Measurements from ENCODE around the gene SLC9A8. TPM values are rescaled to one million over a fixed set of nuclear protein-coding genes. Genes with fewer than 3 reads are reported as not detected.
A peak's percentile ranks its signal among the peaks of the same experiment; 100 is the strongest.

SLC9A8 gene
- total and polyA plus RNA-seq, 9 of the 15 experiments (the other 6 are each of a cell fraction or from before 2014, with no cell fraction given) = 0.56 to 9.7 (median 5.0) TPM

DNA sequence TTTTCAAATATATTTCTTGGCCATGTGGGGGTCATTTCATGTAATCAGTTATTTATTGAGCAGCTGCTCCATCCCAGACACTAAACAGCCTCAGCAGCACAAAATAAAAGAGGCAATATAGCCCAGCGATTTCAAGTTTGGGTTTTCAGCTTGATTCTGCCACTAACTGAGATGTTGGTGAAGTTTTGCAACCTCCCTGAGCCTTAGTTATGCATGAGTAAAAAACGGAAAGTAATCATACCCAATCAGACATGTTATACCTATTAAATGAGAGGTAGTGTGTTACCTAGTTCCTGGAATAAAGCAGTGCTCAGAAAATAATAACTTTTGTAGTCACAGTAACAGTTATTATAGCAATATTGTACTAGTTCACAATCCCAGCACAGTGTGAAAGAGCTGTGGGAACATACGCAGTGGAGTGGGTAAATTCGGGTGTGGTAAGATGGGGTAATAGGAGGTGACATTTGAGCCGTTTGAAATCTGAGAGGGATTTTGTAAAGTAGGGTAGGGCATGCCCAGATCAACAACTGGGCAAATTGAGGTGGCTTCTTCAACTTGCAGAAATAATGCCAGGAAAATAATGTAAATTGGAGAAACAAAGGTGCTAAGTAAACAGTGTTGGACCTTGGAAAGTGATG lies 1.5 kb downstream of the SLC9A8 start:
- H2AFZ ChIP-seq (ENCODE audit: low read depth, low read length) = no peak overlapping the region
- ATAC-seq = no peak
- in situ Hi-C loops (cut with MboI) = no loop called here
- no peaks in the 10 kb centered on the region for H3K27me3 ChIP-seq (ENCODE audit: control insufficient read depth in 2 of 2, insufficient read depth in 2 of 2, low read length in 2 of 2)
- no peaks in the 10 kb centered on the region for H4K20me1 ChIP-seq (replicated peaks; ENCODE audit: control insufficient read depth, insufficient read depth, low read length)
- intact Hi-C loops (cut with micrococcal nuclease) = loop anchor here (5.0 to 10.0 kb wide), 3 partner anchors 47 to 202 kb away; partner anchors contain the start of gene B4GALT5
- TF ChIP-seq, protein P1, sequence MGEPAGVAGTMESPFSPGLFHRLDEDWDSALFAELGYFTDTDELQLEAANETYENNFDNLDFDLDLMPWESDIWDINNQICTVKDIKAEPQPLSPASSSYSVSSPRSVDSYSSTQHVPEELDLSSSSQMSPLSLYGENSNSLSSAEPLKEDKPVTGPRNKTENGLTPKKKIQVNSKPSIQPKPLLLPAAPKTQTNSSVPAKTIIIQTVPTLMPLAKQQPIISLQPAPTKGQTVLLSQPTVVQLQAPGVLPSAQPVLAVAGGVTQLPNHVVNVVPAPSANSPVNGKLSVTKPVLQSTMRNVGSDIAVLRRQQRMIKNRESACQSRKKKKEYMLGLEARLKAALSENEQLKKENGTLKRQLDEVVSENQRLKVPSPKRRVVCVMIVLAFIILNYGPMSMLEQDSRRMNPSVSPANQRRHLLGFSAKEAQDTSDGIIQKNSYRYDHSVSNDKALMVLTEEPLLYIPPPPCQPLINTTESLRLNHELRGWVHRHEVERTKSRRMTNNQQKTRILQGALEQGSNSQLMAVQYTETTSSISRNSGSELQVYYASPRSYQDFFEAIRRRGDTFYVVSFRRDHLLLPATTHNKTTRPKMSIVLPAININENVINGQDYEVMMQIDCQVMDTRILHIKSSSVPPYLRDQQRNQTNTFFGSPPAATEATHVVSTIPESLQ (CRISPR knock-in tag; IDR thresholded peaks at IDR 0.05) = 0 out of 2 replicates have a peak, but pooled peaks have one; percentile 21
- TF ChIP-seq RBBP5 (IDR thresholded peaks at IDR 0.05; ENCODE audit: borderline replicate concordance, insufficient read depth, low read length, poor library complexity, severe bottlenecking) (no peak), BACH1 (tag; IDR thresholded peaks at IDR 0.05) (no peak), ZNF134 (CRISPR knock-in tag; conservative IDR thresholded peaks at IDR 0.05) (0 out of 2 replicates have a peak, but pooled peaks have one; percentile 47), ZNF282 (CRISPR knock-in tag; IDR thresholded peaks at IDR 0.05) (no peak), KLF13 (tag; IDR thresholded peaks at IDR 0.05; ENCODE audit: borderline replicate concordance, low read depth) (no peak)
- POLR2A ChIA-PET = interaction anchor here (0.6 to 3.7 kb wide), 3 partner anchors 11 to 24 kb away, joined by 3 to 13 read pairs (median 7); no protein-coding TSS in a partner anchor
- H3K9me1 ChIP-seq (ENCODE audit: control insufficient read depth, insufficient read depth, low read length) = no peaks in the 10 kb centered on the region
- peaks cover 38% of the 10 kb centered on the region for H3K36me3 ChIP-seq (ENCODE audit: control insufficient read depth, insufficient read depth, low read length)
- WGBS (ENCODE audit: insufficient coverage, low coverage, missing lambda C conversion rate) = 39% methylated on average over 5 of the region's 5 CpGs
- H3K79me2 ChIP-seq (ENCODE audit: control insufficient read depth, insufficient read depth, low read length) = peaks cover 18% of the 10 kb centered on the region
- peak overlapping the region; percentile 65 for H3K4me3 ChIP-seq
- FAIRE-seq = no peak
- H3K9me3 ChIP-seq (replicated peaks; ENCODE audit: control insufficient read depth, insufficient read depth, low read depth, low read length) = no peaks in the 10 kb centered on the region
- peak overlapping the region; percentile 89 for H3K4me2 ChIP-seq (ENCODE audit: insufficient read depth, low read length)
- BruUV-seq (replicated peaks) = TSS peak; percentile 54
- H3K27ac ChIP-seq (ENCODE audit: extremely low read depth, low read depth, low read length) = 0 out of 3 replicates have a peak overlapping the region, but pooled peaks have one; percentile 91
- H3K9ac ChIP-seq (ENCODE audit: insufficient read depth in 1 of 2, low read depth in 2 of 2, low read length in 2 of 2) = peak overlapping the region in 1 of 2 experiments; percentile 83; a peak in 3 of 4 replicates
- CTCF ChIA-PET (ENCODE audit: low intra/inter-chr PET ratio) = no interaction called here
- no peak for DNase-seq (ENCODE audit: extremely low read depth in 1 of 4, low spot score in 3 of 4)
- H3K4me1 ChIP-seq (replicated peaks in 1 of 2; ENCODE audit: control insufficient read depth in 2 of 2, insufficient read depth in 2 of 2, low read length in 2 of 2) = peaks cover 13 to 23% of the 10 kb centered on the region in 2 experiments; a peak in 4 of 5 replicates

Data from K562 (cell line).